PC-3 (cell line): ENCODE measurements around the gene ADIPOR1.

ENCODE experiments used
- CTCF ChIP-seq: fragments of 300-600 bp; sonication (generic); conservative IDR thresholded peaks from 2 replicates; pipeline ENCODE4 v1.5.1; 2017; ENCODE audit warnings: antibody characterized with exemption, low read depth, mild to moderate bottlenecking, low read length
- EZH2 ChIP-seq: fragments of 300-600 bp; sonication (generic); IDR thresholded peaks from one replicate; pipeline ENCODE4 v1.6.1; 2017; ENCODE audit warnings: antibody characterized with exemption, mild to moderate bottlenecking, low read length; ENCODE audit not compliant: unreplicated experiment
- EZH2phosphoT487 ChIP-seq: fragments of 300-600 bp; sonication (generic); IDR thresholded peaks from 2 replicates; pipeline ENCODE4 v1.6.1; 2018; ENCODE audit warnings: mild to moderate bottlenecking, antibody characterized with exemption, low read length, borderline replicate concordance

- TF ChIP-seq EZH2 (no peak), CTCF (no peak), EZH2phosphoT487 (no peak)
Measured at GRCh38 chr1:202965422-202965821, 7.3 kb upstream of the ADIPOR1 start.
